ENCODE data around the gene PFDN6.

PFDN6 gene

DNA sequence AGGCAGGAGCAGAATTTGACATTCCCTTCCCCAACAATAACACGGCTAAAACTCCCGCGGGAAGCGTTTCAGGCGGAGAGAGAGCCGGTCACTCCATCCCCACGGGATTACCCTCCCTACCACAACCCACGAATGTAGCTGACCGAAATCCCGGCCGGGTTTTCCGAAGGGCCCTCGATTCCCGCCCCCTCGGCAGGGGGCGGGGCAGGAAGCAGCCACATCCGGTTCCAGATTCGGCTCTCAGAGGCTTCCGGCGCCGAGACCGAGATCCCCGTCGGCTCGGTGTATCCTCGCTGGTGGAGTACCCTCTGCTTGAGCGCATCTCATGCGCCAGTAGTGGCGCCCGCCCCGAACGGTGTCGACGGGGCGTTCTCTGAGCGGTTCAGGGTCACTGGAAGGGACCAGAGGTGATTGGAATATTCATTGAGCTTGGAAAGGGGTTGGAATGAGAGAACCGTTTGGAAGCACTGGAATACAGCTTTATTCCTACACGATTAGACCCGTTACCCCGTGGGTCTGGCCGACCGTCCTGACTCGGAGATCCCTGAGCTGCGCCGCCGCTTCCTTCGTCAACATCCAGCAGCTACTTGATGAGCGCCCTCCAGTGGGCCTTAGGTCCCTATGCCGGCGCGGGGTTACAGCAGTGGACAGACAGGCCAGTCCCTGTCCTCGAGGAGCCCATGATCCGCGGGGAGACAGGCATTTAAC lies 10.0 kb downstream of the PFDN6 start:
- Histone ChIP-seq H3K9ac (ENCODE audit: low read depth, low read length) (peak overlapping the region; percentile 71), H3K36me3 (ENCODE audit: control insufficient read depth, insufficient read depth, low read length) (peaks cover 14% of the 10 kb centered on the region), H3K4me3 (ENCODE audit: low read depth, low read length) (peak overlapping the region; percentile 74), H3K27me3 (ENCODE audit: control insufficient read depth, insufficient read depth, low read length) (no peaks in the 10 kb centered on the region), H3K4me1 (ENCODE audit: control insufficient read depth, insufficient read depth, low read length) (no peaks in the 10 kb centered on the region), H3K9me3 (ENCODE audit: control insufficient read depth, insufficient read depth, low read length) (no peaks in the 10 kb centered on the region)

DNA sequence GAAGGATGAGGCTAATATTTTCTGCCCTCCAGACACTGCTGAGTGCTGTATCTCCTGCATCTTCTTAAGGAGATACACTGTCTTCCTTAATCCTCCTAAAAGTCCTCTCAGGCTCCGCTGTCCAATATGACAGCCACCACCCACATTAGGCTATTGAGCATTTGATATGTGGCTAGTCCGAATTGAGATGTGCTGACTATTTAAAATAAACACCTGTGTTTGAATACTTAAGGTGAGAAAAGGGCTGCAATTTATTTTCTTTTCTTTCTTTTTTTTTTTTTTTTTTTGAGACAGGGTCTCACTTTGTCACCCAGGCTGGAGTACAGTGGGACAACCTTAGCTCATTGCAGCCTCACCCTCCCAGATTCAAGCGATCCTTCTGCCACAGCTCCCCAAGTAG lies 12.5 kb downstream of the PFDN6 start:
- H3K36me3 ChIP-seq (ENCODE audit: control insufficient read depth, insufficient read depth, low read length), result peaks cover 4% of the 10 kb centered on the region
- H3K4me1 ChIP-seq (ENCODE audit: control insufficient read depth, insufficient read depth, low read length), result no peaks in the 10 kb centered on the region
- no peak overlapping the region for H3K4me3 ChIP-seq (ENCODE audit: low read depth, low read length)
- no peaks in the 10 kb centered on the region for H3K9me3 ChIP-seq (ENCODE audit: control insufficient read depth, insufficient read depth, low read length)
- no peak overlapping the region for H3K9ac ChIP-seq (ENCODE audit: low read depth, low read length)
- no peaks in the 10 kb centered on the region for H3K27me3 ChIP-seq (ENCODE audit: control insufficient read depth, insufficient read depth, low read length)

DNA sequence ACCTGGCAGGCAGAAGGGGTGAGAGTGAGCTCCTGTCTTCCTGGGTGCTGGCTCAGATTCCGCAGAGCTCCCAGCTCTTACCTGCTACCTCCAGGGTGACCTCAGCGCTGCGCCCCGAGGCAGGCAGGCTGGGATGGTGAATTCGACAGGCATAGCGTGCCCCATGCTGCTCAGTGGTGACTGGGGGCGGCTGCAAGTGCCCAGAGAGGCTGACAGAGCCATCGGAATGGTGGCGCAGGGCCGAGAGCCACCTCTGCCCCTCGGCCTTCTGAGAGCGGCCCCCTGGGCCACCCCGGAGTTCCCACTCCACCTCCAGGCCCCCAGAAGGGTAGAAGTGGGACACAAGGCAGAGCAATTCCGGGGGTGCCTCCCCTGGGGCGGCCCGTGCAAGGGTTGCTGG lies 14.8 kb downstream of the PFDN6 start:
- no peaks in the 10 kb centered on the region for H3K4me1 ChIP-seq (ENCODE audit: control insufficient read depth, insufficient read depth, low read length)
- H3K36me3 ChIP-seq (ENCODE audit: control insufficient read depth, insufficient read depth, low read length), result peaks cover 4% of the 10 kb centered on the region
- no peak overlapping the region for H3K9ac ChIP-seq (ENCODE audit: low read depth, low read length)
- H3K27me3 ChIP-seq (ENCODE audit: control insufficient read depth, insufficient read depth, low read length), result no peaks in the 10 kb centered on the region
- H3K9me3 ChIP-seq (ENCODE audit: control insufficient read depth, insufficient read depth, low read length), result no peaks in the 10 kb centered on the region
- no peak overlapping the region for H3K4me3 ChIP-seq (ENCODE audit: low read depth, low read length)

DNA sequence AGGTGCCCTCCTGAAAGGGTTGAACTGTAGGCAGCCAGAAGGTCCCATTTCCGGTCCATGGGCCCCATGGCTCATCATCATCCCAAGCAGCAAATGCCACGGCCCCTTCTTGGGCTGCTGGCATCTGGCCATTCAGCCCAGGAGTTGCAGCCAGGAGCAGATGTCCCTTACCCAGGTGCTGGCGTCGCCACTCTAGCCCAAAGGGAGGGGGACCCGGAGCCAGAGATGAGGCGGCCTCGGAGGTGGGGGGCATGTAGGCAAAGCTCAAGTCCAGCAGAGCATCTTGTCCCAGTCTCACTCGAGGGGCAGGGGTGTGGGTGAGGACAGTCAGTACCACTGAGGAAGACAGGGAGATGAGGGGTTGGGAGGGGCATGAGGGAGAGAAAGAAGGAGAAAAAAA lies 15.7 kb downstream of the PFDN6 start:
- Histone ChIP-seq H3K27me3 (ENCODE audit: control insufficient read depth, insufficient read depth, low read length) (no peaks in the 10 kb centered on the region), H3K4me3 (ENCODE audit: low read depth, low read length) (no peak overlapping the region), H3K9me3 (ENCODE audit: control insufficient read depth, insufficient read depth, low read length) (no peaks in the 10 kb centered on the region), H3K4me1 (ENCODE audit: control insufficient read depth, insufficient read depth, low read length) (no peaks in the 10 kb centered on the region), H3K36me3 (ENCODE audit: control insufficient read depth, insufficient read depth, low read length) (peaks cover 4% of the 10 kb centered on the region), H3K9ac (ENCODE audit: low read depth, low read length) (no peak overlapping the region)

DNA sequence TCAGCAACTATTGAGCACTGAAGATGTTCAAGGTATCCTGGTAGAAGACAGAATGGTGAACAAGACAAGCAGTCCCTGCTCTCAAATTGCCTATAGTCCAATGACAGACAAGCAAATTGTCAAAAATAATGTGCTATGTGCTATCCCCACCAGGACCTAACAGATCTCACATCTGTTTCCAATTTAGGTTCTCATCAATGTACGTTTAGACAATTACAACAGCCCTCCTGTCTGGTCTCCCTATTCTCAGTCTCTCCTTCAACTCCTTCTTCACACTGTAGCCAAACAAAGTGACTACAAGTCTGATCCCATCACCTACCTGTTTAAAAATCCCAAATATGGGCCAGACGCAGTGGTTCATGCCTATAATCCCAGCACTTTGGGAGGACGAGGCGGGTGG lies 17.0 kb downstream of the PFDN6 start:
- Histone ChIP-seq H3K4me3 (ENCODE audit: low read depth, low read length) (no peak overlapping the region), H3K9ac (ENCODE audit: low read depth, low read length) (no peak overlapping the region), H3K4me1 (ENCODE audit: control insufficient read depth, insufficient read depth, low read length) (no peaks in the 10 kb centered on the region), H3K36me3 (ENCODE audit: control insufficient read depth, insufficient read depth, low read length) (peaks cover 4% of the 10 kb centered on the region), H3K9me3 (ENCODE audit: control insufficient read depth, insufficient read depth, low read length) (no peaks in the 10 kb centered on the region), H3K27me3 (ENCODE audit: control insufficient read depth, insufficient read depth, low read length) (no peaks in the 10 kb centered on the region)

DNA sequence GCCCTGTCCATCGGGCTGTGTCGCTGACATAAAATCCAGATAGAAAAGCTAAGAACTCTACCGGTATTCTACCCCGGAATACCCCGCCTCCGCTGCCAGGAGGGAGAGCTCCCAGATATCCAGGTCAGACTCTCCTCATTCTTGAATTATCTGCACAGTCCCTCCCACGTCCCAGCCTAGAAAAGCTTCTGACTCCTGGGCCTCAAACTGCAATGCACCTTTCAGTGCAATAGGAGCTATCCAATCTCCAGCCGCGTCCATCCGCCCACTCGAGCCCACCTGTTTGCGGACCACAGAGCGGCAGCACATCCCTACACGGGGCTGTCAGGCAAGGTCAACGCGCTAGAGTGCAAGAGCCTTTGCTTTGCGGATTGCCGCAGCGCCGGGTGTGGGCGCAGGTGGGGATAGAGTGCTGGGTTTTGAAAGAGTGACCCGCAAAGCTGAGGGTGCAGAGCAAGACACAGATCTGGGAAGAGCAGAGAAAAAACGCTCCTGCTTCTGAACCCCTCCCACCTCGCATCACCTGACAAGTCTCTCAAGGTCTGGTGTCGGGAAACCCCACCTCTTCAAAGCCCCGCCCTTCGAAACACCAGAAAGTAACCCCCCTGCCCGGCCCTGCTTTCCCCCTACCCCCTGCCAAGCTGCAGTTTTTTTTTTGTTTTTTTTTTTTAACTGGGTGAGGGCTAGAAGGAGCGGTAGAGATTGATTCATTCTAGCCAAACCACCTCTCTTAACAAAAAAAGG lies 23.1 kb downstream of the PFDN6 start:
- H3K4me1 ChIP-seq (ENCODE audit: control insufficient read depth, insufficient read depth, low read length), result peaks cover 11% of the 10 kb centered on the region
- H3K27me3 ChIP-seq (ENCODE audit: control insufficient read depth, insufficient read depth, low read length), result no peaks in the 10 kb centered on the region
- no peak overlapping the region for H3K9ac ChIP-seq (ENCODE audit: low read depth, low read length)
- peaks cover 3% of the 10 kb centered on the region for H3K36me3 ChIP-seq (ENCODE audit: control insufficient read depth, insufficient read depth, low read length)
- H3K9me3 ChIP-seq (ENCODE audit: control insufficient read depth, insufficient read depth, low read length), result no peaks in the 10 kb centered on the region
- peak overlapping the region; percentile 96 for H3K4me3 ChIP-seq (ENCODE audit: low read depth, low read length)

DNA sequence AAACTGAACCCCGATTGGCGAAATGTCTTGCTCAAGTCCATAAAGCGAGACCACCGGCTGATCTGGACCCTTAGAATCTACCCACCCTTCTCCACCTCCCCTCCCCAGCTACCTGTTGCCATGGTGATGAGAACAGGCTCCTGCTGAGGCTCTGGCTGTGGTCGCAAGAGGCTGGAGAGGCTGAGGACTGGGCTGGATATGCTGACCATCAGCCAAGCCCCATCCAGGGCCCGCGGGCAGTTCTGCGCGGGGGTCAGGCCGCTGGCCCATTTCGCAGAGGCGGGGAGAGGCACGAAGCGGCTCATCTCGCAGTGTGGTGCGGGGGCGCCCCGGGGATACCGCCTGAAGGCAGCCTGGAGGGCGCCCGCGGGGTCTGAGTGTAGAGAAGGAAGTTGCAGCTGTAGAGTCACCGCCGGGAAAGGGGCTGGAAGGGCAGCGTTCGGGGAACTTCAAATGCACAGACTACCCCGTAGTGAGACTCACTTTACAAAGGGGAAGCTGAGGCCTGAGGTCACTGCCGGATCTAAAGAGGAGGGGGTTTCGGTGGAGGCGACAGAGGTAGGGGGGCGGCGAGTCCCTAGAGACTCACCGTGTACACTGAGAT lies 23.8 kb downstream of the PFDN6 start:
- Histone ChIP-seq H3K27me3 (ENCODE audit: control insufficient read depth, insufficient read depth, low read length) (no peaks in the 10 kb centered on the region), H3K36me3 (ENCODE audit: control insufficient read depth, insufficient read depth, low read length) (peaks cover 3% of the 10 kb centered on the region), H3K4me1 (ENCODE audit: control insufficient read depth, insufficient read depth, low read length) (peaks cover 11% of the 10 kb centered on the region), H3K9me3 (ENCODE audit: control insufficient read depth, insufficient read depth, low read length) (no peaks in the 10 kb centered on the region), H3K9ac (ENCODE audit: low read depth, low read length) (peak overlapping the region; percentile 87), H3K4me3 (ENCODE audit: low read depth, low read length) (peak overlapping the region; percentile 96)

DNA sequence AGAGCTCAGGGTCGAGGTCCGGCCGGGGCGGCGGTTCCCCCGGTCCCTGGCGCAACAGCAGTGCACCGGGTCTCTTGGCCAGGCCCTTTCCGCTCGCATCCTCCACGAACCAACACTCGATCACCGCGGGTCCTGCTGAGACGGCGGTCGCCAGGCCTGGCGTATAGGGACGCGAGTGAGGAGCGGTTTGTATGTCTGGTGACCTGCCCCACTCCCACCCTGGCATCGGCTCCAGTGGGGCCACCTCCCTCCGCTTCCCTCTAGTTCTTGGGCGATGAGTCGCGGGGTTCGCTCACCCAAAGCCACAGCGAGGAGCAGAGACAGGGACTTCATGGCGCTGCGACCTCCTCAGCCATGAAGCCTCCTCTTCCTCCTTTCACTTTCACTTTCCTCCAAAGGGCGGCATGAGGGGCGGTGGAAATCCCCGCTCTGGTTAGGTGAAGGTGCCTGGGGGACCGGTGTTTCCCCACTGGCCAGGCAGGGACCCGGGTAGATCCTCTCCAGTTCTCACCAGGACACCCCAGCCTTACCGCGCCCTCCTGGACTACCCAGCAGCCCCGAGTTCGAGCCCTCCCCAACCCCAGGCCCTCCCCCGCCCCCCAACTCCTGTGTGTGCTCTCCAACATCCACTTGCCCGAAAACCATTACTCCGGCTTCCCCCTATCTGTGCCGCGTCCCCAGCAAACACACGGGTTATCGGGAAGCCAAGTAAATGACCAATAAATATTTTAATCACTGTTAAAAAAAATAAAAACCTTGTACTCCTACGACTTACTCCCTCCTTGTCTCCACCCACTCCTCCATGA lies 24.5 kb downstream of the PFDN6 start, which contains the start of gene TAPBP:
TAPBP (minus strand) TSS at position 370 of the 806 bp plus-strand sequence; CDS start at position 333, 37 bp downstream.
- no peaks in the 10 kb centered on the region for H3K27me3 ChIP-seq (ENCODE audit: control insufficient read depth, insufficient read depth, low read length)
- H3K4me3 ChIP-seq (ENCODE audit: low read depth, low read length), result peak within 1 kb of the TSS; percentile 96
- H3K9me3 ChIP-seq (ENCODE audit: control insufficient read depth, insufficient read depth, low read length), result no peaks in the 10 kb centered on the region
- peak within 1 kb of the TSS; percentile 87 for H3K9ac ChIP-seq (ENCODE audit: low read depth, low read length)
- peaks cover 8% of the 10 kb centered on the region for H3K36me3 ChIP-seq (ENCODE audit: control insufficient read depth, insufficient read depth, low read length)
- peaks cover 11% of the 10 kb centered on the region for H3K4me1 ChIP-seq (ENCODE audit: control insufficient read depth, insufficient read depth, low read length)

DNA sequence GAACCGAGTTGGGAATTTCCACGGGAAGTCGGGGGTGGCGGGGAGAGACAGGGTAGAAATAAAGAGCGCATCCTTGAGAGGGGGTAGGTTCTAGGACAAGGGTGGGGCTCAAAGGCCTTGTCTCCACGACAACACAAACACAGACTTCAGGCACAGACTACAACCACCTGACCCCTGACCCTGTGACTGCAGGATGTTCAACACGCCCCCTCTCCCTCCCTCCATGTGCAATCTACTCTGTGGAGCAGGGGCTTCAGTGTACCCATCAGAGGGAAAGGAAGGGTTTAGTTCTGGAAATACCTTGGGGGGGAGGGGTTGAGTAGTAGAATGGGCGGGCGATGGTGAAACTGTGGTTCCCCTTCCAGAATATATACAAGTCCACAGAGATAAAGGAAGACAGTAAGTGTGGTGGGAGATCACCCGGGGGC lies 25.1 kb downstream of the PFDN6 start:
- peaks cover 11% of the 10 kb centered on the region for H3K4me1 ChIP-seq (ENCODE audit: control insufficient read depth, insufficient read depth, low read length)
- H3K9ac ChIP-seq (ENCODE audit: low read depth, low read length), result no peak overlapping the region
- peak overlapping the region; percentile 96 for H3K4me3 ChIP-seq (ENCODE audit: low read depth, low read length)
- no peaks in the 10 kb centered on the region for H3K9me3 ChIP-seq (ENCODE audit: control insufficient read depth, insufficient read depth, low read length)
- peaks cover 12% of the 10 kb centered on the region for H3K36me3 ChIP-seq (ENCODE audit: control insufficient read depth, insufficient read depth, low read length)
- no peaks in the 10 kb centered on the region for H3K27me3 ChIP-seq (ENCODE audit: control insufficient read depth, insufficient read depth, low read length)

DNA sequence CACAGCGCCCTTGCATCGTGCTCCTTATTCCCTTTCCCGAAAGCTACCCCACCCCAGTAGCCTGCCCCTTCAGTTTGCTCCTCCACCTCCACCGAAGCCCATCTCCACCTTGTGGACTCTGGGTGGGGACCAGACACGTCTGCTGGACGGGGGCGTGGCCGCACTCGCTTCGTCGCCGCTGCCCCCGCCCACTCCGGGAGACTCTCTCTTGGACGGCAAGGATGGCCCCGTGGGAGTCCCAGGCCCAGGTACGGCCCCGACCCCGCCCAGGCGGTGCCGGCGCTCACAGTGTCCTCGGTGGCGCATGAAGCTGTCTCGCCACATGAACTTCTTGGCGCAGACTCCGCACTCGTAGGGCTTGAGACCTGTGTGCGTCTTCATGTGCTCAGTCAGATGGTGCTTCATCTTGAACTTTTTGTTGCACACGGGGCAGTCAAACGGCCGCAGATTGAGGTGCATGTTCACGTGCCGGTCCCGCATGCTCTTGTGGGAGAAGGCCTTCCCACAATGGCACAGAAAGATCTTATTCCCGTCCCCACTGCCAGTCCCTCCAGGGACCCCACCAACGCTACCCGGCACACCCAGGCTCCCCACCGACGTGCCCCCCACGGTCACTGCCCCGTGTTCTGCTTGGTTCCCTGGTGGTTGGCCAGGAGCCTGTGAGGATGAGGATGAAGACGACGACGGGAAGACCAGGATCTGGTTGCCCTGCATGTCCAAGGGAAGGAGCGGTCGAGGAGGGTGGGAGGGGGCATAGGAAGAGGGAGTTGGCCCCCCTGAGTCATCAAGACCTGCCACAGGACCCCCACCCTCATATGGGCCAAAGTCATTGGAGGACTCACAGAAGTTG lies 25.8 kb downstream of the PFDN6 start:
- Histone ChIP-seq H3K4me3 (ENCODE audit: low read depth, low read length) (peak overlapping the region; percentile 96), H3K9ac (ENCODE audit: low read depth, low read length) (no peak overlapping the region), H3K36me3 (ENCODE audit: control insufficient read depth, insufficient read depth, low read length) (peaks cover 19% of the 10 kb centered on the region), H3K27me3 (ENCODE audit: control insufficient read depth, insufficient read depth, low read length) (no peaks in the 10 kb centered on the region), H3K9me3 (ENCODE audit: control insufficient read depth, insufficient read depth, low read length) (no peaks in the 10 kb centered on the region), H3K4me1 (ENCODE audit: control insufficient read depth, insufficient read depth, low read length) (peaks cover 11% of the 10 kb centered on the region)
